Fibroblast of peridontal ligament (primary cell): ENCODE data around the gene GLP2R.

Source experiments
- DNase-seq: peaks from one replicate; pipeline ENCODE4 v3.0.0-alpha.2; 2010; ENCODE audit errors: extremely low read depth

Gene GLP2R

DNA sequence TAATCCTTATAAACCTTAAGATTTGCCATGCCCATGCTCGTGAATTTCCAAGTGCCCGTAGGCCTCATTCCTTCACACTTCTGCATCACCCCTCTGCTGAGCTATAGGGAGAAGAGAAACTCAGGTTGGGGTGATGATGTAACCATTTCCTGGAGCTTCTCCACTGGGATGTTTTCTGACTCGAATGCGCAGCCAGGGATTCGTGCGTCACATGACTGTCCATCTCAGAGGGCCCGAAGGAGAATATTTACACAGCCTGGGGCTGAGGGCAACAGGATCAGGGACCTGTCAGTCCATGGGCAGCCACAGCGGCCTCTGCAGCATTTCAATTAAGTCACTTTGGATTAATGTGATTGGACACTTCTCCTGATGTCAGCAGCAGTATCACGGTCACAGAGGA is 12.6 kb upstream of the GLP2R start:
- no peak for DNase-seq

GRCh38 chr17:9814337-9814945 is 11.3 kb upstream of the GLP2R start:
- DNase-seq, result no peak

GRCh38 chr17:9816472-9816871 is 9.3 kb upstream of the GLP2R start:
- no peak for DNase-seq

GRCh38 chr17:9817086-9817485 is 8.6 kb upstream of the GLP2R start:
- no peak for DNase-seq

GRCh38 chr17:9818760-9819159 is 7.0 kb upstream of the GLP2R start:
- DNase-seq, result no peak

DNA sequence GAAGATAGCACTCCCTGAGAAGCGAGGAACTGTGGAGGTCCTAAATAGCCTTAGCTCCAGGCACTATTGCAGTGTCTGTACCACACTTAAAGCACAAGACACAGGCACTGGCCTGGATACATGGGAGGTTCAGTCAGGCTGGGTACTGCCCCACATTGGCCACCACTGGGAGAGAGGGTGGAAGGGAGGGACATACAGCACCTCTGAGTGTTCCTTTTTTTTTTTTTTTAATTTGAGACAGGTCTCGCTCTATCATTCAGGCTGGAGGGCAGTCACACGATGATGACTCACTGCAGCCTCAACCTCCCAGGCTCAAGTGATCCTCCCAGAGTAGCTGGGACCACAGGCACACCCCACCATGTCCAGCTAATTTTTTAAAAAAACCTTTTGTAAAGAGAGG is 5.3 kb upstream of the GLP2R start:
- DNase-seq, result no peak

- no peak for DNase-seq
Measured at GRCh38 chr17:9821921-9822320, 3.8 kb upstream of the GLP2R start, which contains the start of gene GSG1L2. Gene GSG1L2 (minus strand): TSS chr17:9822079. CDS start chr17:9822071, 8 bp downstream.

GRCh38 chr17:9824094-9824493 is 1.6 kb upstream of the GLP2R start:
- no peak for DNase-seq

- no peak for DNase-seq
Measured at GRCh38 chr17:9824797-9825338, 856 bp upstream of the GLP2R start.

GRCh38 chr17:9828296-9829295 is 2.9 kb downstream of the GLP2R start:
- no peak for DNase-seq

DNA sequence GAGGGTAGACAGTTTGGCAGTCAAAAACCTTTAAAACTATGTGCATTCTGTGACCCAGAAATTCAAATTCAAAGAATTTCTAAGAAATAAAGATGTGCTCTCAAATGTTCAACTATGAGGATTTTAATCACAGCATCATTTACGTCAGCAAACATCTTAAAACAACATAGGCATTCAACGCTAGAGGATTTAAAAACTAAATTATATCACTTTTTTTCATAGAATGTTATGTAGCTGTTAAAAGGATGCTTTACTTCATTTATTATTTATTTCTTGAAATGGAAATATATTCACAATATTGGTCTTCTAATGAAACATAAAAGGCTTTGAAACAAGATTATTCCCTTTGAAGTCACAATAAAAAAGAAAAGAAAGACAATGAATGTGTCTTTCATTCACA is 3.6 kb downstream of the GLP2R start:
- DNase-seq, result no peak

- DNase-seq, result no peak
Measured at GRCh38 chr17:9830711-9831110, 5.0 kb downstream of the GLP2R start.

DNA sequence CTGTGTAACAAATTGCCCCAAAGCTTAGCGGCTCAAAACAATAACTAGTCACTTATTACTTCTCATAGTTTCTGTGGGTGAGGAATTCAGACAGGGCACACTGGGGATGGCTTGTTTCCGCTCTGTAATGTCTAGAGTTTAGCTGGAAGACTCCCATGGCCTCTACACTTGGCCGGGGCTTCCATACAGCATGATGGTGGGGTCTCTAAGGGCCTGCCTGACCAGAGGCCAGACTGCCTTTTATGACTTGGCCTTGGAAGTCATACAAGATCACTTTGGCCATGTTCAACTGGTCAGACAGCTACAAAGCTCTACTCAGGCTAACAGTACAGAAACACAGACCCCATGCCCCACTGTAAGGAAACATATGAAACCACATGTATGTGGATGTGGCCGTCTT is 8.2 kb downstream of the GLP2R start:
- DNase-seq, result no peak

DNA sequence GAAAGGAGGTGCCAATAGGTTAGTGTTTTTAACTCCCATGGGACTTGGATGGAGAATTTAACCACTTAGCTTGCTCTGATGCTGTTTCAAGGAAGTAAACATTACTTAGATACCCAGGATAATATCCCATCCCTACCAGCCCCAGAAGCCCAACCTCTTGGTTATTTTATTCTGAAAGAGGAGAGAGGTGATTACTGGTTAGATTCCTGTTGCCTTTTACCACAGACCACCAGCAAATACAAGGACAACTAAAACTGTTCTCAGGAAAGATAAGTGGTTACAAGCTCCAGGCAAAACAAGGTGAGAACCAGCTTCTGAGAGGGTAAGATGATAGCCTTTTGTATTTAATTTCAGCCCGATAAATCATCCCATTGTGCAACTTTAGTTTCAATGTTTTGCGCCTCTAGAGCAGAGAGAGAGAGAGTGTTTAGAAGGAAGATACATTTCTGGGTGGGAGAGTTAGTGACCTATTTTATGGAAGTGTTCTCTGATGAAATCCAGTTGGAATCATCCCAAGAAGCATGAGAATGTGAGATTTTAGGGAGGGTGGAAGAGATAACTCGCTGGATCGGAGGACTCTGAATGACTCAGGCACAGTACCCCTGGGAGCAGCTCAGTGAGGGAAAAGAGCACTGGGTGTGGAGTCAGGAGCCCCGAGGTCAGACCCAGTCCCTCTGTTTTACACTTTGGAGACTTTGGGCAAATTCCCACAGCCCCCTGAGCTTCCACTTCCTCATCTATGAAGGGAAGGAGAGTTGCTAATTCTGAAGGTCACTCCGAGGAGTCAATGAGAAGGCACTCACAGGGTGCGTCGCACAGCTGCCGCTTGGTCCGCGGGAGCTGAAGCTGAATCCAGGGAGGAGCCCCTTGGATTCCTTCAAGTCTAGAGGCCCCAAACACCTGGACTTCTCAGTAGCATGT is 12.1 kb downstream of the GLP2R start:
- DNase-seq, result no peak

DNA sequence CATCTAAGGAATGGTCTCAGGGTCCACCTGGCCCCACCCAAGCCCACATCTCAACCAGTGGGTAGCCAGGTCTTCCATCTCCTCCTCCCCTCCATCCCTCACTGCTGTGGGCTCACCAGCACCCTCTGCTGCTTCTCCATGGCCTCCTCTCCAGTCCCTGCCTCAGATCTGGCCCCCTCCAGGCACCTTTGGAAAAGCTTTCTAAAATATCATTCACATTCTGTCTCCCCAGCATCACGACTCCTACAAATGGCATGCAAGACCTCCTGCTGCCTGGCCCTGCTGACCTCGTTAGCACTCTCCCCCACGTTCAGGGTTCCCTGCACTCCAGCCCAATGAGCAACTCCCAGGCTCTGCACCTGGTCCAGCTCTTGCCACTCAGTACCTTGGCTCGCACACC is 13.7 kb downstream of the GLP2R start:
- no peak for DNase-seq

DNA sequence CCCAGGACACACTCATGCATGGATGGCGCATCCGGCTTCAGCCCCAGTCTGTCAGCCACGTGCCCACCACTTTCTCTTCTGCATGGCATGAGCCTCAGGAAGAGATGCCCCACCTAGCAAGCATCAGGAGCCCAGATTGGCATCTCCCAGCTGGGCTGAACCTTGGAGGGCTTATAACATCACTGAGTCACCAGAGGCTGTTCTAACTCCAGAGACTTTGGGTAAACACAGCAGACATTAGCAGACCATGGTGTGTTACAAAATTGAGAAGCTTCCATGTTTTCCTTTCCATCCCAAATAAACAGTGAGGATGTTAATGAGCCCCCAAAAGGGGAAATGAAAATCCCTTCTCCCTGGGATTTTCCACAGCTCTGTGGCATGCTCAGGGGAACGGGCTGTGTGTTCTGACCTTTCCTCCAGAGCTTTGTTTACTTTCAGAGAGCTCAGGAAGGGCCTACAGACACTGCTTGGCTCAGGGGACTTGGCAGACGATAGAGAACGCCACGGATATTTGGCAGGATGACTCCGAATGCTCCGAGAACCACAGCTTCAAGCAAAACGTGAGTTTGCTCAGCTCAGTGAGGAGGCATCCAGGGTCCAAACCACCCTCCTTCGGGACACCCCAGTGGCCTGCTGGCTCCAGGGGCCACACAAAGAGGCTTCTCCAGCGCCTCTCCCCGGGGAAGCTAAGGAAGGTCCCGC is 16.5 kb downstream of the GLP2R start:
- no peak for DNase-seq

- DNase-seq, result no peak
Measured at GRCh38 chr17:9843152-9844010, 17.7 kb downstream of the GLP2R start.

- DNase-seq, result no peak
Measured at GRCh38 chr17:9844153-9844552, 18.4 kb downstream of the GLP2R start.

- no peak for DNase-seq
Measured at GRCh38 chr17:9845306-9845705, 19.6 kb downstream of the GLP2R start.

- no peak for DNase-seq
Measured at GRCh38 chr17:9850151-9850550, 24.4 kb downstream of the GLP2R start.
